Cortex of kidney (tissue), 1 donor: Measurements from ENCODE around the gene BEGAIN.

ENCODE experiments used
- DNase-seq: peaks from one replicate; lab custom pipeline; 2025; lab: John Stamatoyannopoulos, UW

Gene BEGAIN

GRCh38 chr14:100549834-100550625, 37.2 kb downstream of the BEGAIN start:
- DNase-seq: no peak

GRCh38 chr14:100548939-100549338, 38.3 kb downstream of the BEGAIN start:
- DNase-seq: no peak

- DNase-seq: no peak
Observed at GRCh38 chr14:100548295-100548655, 38.9 kb downstream of the BEGAIN start.

DNA sequence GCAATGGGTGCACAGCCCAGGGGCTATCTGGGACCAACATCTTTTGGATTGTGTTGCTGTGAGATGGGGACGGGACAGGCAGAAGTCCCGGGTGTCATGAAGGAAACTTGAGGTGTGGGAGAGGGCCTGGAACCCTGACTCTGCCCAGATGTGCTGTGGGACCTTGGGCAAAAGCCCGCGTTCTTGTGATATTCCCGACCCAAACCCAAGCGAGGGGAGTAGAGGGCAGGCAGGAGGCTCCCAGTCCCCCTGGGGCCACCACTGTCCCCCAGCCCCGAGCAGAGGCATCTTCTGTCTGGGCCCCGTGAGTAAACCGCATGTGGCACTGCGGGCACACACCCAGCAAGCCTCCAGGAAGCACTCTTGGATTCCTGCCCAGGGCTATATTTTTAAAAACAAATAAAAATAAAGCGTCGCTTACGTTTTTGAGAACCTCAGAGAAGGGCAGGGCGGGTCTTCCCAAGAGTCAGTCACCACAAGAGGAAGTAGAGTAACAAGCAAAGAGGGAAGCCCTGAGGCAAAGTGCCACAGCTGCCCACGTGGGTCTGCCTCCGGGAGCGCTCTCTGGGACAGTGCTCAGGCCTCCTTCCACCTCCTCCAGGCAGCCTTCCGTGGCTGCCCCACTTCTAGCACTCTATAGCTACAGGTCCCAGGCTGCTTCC, 39.5 kb downstream of the BEGAIN start:
- DNase-seq: no peak

DNA sequence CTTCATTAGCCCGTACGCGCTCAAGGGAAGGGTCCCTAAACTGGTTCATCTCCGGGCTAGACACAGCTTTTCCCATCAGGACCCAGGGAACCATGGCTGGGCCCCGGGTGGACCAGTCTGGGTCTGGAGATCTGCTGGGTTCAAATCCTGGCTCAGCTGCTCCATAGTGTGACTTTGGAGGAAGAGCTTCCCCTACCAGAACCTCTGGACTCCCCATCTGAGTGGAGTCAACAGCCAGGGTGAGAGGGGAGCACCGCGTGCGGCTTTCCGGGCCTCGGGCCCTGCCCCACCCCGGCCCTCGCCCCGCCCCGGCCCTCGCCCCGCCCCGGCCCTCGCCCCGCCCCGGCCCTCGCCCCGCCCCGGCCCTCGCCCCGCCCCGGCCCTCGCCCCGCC, 41.2 kb downstream of the BEGAIN start:
- no peak for DNase-seq

DNA sequence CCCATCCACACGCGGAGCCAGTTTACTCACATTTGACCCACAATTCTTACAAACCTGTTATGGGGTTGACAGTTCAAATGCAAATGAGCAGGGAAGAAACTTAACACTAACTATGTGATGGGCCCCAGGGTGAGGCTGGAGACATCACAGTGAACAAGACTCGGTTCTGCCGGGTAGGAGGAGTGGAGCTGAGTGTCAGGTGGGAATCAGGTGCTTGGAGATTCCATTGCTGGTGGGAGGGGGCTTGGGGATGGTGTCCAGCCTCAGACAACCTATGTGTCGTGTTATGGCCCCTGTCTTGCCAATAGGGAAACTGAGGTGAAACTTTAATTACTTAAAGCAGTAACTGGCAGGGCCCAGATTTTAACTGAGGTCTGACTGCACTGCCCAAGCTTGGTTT, 41.9 kb downstream of the BEGAIN start:
- DNase-seq: no peak

GRCh38 chr14:100544506-100545141, 42.6 kb downstream of the BEGAIN start:
- no peak for DNase-seq

- no peak for DNase-seq
Observed at GRCh38 chr14:100543471-100544455, 43.5 kb downstream of the BEGAIN start.

GRCh38 chr14:100542619-100543205, 44.5 kb downstream of the BEGAIN start:
- no peak for DNase-seq

DNA sequence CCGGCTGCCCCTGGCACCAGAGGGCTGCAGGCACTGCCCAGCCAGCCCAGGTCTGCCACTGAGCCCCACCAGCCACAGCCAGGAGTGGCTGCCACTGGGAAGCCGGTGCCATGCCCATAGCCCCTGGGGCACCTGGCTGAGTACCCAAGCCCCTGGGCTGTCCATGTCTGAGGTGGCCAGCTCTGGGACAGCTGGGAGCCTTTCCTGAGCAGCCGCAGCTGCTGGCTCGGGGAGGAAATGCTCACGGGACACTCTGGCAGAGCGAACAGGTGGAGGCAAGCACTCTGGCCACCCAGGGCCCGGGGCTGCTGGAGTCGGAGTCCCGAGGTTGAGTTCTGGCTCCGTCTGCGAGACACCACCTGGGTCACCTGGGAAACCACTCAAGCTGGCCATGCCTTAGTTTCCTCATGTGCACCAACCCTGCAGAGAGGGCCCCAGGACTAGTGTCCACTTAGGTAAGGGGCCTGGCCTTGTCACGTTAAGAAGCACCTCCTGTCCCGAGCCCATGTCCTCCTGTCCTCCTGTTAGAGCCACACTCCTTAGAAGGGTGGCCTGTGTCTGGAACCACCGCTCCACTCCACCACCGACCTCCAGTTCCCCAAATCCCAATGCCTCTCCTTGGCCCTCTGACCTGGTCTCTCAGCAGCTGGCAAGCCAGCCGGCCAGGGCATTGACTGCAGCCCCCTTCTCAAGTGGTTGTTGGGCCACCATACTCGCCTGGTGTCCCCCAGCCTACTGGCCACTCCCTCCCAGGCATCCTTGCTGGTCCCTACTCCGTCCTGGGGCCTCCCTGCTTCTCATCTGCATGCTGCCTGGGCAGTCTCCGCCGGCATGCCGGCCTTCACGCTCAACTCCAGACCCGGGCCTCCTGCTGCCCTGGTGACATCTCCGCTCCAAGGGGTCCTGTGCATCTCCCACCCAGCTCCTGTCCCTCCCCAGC, 45.3 kb downstream of the BEGAIN start:
- DNase-seq: no peak

DNA sequence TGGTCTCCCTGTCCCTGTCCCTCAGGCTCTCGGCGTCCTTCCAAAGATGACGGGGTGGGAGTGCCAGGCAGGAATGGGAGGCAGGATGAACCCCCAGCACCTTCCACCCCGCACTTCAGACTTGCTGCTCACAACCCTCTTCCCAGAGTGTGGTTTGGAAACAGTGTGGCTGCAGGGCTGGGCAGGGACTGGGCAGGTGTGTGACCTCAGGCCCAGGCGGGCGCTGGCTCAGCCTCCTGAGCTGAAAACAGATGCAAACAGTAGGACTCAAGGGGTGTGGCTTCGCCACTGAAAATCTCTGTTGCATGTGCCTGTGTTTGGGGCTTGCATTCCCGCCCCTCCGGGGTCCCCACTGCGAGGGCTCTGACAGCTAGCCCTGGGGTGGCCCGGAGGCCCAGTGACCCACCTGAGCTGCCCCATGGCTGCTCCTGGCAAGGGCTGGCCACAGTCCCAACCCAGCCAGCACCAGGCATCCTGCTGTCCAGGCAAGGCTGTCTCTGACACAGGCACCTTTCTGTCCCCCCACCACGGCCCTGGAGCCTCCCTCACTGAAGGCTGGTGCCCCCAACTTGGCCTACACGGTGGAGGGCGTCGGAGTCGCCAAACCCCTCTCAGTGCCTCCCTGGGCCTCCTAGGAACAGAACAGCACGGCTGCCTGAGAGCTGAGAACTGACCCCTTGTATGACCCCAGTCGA, 46.1 kb downstream of the BEGAIN start:
- DNase-seq: no peak

DNA sequence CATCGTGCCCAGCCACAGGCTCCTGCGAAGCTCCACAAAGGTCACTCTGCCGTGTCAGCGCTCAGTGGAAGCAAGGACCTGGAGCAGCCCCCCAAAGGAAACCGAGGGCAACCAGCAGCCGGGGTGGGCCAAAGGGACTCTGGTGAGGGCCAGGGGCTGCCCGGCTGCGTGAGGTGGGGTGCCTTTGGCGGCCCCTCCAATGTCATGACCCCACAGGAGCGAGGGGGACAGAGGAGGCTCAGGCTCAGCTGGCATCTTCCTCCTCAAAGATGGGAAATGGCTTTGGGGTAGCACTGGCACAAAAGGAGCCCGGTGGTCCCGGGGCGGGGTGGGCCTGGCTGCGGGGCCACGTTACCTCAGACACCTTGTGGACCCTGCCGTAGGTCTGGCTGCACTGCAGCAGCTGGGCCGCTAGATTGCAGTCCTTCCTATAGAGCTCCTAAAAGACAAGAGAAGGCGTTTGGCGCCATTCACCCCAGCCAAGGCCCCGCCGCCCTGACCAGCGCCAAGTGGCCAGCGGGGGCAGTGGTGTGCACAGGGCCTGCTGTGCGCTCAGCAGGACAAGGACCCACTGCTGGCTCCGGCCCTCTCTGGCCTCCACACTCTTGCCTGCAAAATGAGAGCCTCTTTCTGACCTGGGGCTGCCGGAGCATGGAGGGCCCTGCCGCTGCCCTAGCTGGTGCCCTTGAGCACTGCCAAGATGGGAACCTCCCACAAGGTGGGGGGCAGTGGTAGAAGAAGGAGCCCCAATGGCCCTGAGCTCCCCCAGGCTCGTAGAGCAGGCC, 46.9 kb downstream of the BEGAIN start:
- no peak for DNase-seq

- DNase-seq: no peak
Observed at GRCh38 chr14:100539766-100540140, 47.5 kb downstream of the BEGAIN start.

GRCh38 chr14:100539003-100539660, 48.1 kb downstream of the BEGAIN start:
- DNase-seq: no peak

GRCh38 chr14:100538351-100539002, 48.7 kb downstream of the BEGAIN start:
- DNase-seq: no peak

GRCh38 chr14:100537446-100538350, 49.5 kb downstream of the BEGAIN start:
- DNase-seq: no peak
